Progenitor cell of endocrine pancreas (in vitro differentiated cells): ENCODE measurements around the gene CKS1B. TPM values are rescaled to one million over a fixed set of nuclear protein-coding genes. Genes with fewer than 3 reads are reported as not detected.

Experiments used
- DNase-seq: peaks from one replicate; pipeline ENCODE4 v3.0.0; 2021; ENCODE audit warnings: low spot score; ENCODE audit not compliant: unreplicated experiment
- H3K27ac Mint-ChIP-seq: 2 replicates; pipeline ENCODE4 v1.8.0; 2021; ENCODE audit warnings: mild to moderate bottlenecking, moderate library complexity, mixed read lengths
- H3K27me3 Mint-ChIP-seq: 2 replicates; pipeline ENCODE4 v1.8.0; 2021; ENCODE audit warnings: mixed read lengths
- H3K36me3 Mint-ChIP-seq: 2 replicates; pipeline ENCODE4 v1.8.0; 2022; ENCODE audit warnings: mixed read lengths; ENCODE audit not compliant: insufficient read depth
- H3K4me1 Mint-ChIP-seq: 2 replicates; pipeline ENCODE4 v1.8.0; 2021; ENCODE audit warnings: low read depth, mixed read lengths
- H3K4me3 Mint-ChIP-seq: 2 replicates; pipeline ENCODE4 v1.8.0; 2021; ENCODE audit warnings: low read depth, mild to moderate bottlenecking, moderate library complexity, mixed read lengths
- H3K9me3 Mint-ChIP-seq: 2 replicates; pipeline ENCODE4 v1.8.0; 2021; ENCODE audit warnings: low read depth, mixed read lengths
- total RNA-seq: library from RNA; stranded (reverse); gene quantifications from 2 replicates; pipeline ENCODE4 v1.2.1, GENCODE V29; 2021
- TF ChIP-seq, protein P1 (sequence below): fragments of 200-600 bp; sonication (generic); IDR thresholded peaks from one replicate; pipeline ENCODE4 v1.5.0; 2021; ENCODE audit warnings: antibody characterized with exemption, mild to moderate bottlenecking; ENCODE audit not compliant: unreplicated experiment

Gene CKS1B
- total RNA-seq, 1 donor from 2014 or later: 78.7 TPM

DNA sequence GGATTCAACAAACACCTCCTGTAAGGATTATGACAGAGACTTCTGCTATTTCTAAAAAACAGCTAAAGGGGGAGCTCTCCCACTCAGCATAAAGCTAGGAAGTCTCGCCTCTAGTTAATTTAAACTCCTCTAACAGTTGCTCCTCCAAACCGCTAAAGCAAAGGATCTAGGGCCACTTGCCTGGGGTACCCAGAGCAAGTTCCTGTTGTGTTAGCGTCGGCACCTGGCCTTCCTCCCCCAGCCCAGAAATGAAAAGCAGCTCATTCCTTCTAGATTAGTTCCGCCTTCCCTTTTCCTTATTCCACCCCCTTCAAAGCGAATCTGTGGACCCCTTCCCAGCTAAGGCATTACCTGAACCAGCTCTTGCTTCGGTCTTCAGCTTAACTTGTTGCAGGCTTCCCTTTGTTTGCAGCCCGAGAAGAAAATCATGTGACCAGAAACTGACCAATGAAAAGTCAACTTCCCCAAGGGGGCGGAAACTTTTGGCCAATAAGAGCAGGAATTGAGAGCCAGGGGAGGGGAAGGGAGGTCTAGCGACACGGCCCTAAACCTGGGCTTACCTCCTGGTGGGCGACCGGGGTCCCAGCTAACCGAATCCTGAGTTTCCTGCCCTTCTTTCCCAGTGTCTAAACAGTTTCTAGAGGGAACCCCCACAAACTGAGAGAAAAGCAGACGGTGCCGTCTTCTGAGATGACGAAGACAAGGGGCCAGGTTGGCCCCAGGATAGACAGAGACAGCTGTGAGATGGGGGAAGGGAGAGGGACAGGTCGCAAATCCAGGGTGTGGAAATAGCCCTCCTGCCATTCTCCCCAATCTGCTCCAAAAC lies 18.6 kb upstream of the CKS1B start, which contains the start of gene PBXIP1:
Gene PBXIP1, minus strand, starts transcription at position 382 of the 826 bp plus-strand sequence. CDS start 2,378 bp downstream, outside the sequence.
- Mint-ChIP-seq H3K4me3 (peak within 1 kb of the TSS; percentile 84), H3K4me1 (peaks cover 43% of the 10 kb centered on the region), H3K27me3 (no peaks in the 10 kb centered on the region), H3K9me3 (no peaks in the 10 kb centered on the region), H3K36me3 (no peaks in the 10 kb centered on the region), H3K27ac (peak within 1 kb of the TSS; percentile 98)
- peak; percentile 79 for DNase-seq
- TF ChIP-seq, protein P1, sequence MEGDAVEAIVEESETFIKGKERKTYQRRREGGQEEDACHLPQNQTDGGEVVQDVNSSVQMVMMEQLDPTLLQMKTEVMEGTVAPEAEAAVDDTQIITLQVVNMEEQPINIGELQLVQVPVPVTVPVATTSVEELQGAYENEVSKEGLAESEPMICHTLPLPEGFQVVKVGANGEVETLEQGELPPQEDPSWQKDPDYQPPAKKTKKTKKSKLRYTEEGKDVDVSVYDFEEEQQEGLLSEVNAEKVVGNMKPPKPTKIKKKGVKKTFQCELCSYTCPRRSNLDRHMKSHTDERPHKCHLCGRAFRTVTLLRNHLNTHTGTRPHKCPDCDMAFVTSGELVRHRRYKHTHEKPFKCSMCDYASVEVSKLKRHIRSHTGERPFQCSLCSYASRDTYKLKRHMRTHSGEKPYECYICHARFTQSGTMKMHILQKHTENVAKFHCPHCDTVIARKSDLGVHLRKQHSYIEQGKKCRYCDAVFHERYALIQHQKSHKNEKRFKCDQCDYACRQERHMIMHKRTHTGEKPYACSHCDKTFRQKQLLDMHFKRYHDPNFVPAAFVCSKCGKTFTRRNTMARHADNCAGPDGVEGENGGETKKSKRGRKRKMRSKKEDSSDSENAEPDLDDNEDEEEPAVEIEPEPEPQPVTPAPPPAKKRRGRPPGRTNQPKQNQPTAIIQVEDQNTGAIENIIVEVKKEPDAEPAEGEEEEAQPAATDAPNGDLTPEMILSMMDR: peak; percentile 41

DNA sequence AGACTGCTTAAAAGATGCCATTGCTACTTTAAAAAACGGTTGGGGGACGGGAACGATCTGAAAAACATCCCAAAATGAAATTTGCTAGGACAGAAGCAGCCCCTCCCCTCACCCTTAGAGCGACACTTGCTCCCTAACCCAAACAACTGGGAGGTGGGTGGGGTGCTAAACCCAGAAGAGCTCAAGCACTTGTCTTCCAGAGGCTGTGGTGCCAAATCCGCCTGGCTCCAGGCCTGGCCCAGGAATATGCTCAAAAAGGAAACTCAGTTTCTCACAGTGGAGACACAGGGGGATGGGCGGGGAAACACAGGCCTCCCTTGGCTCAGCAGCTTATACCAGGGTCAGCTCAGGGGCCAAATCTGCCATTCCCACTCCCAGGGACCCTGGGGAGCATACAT lies 17.9 kb upstream of the CKS1B start:
- Mint-ChIP-seq H3K27me3 (no peaks in the 10 kb centered on the region), H3K36me3 (no peaks in the 10 kb centered on the region), H3K27ac (peak overlapping the region; percentile 98), H3K9me3 (no peaks in the 10 kb centered on the region), H3K4me1 (peaks cover 45% of the 10 kb centered on the region), H3K4me3 (peak overlapping the region; percentile 84)
- DNase-seq: no peak
- TF ChIP-seq, protein P1: no peak

DNA sequence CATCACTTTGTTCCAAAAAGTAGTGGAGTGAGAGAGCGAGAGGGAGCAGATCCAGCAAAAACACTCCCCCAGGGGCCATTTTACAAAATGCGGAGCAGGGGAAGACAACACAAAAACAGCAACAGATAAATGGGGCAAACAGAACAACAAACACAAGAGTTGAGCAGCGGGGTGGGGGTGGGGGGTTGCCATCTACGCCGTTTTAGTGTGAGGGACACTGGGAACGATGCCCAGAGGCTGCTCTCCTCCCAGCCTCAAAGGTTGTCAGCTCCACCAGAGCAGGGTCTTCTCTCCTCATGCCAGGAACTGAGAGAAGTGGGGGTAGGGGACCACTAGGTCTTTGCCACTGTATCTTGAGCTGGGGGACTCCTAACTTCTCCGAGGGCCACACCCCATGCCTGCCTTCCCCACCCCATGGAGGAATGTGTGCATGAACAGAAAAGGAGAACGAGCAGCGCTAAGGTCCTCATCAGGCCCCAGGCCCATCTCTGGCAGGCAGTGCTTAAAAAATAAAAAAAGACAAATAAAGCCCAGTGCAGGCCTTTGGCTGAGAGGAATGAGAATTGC lies 17.3 kb upstream of the CKS1B start:
- Mint-ChIP-seq H3K27ac (peak overlapping the region; percentile 98), H3K4me1 (peaks cover 45% of the 10 kb centered on the region), H3K27me3 (no peaks in the 10 kb centered on the region), H3K36me3 (no peaks in the 10 kb centered on the region), H3K4me3 (peak overlapping the region; percentile 11), H3K9me3 (no peaks in the 10 kb centered on the region)
- DNase-seq: no peak
- TF ChIP-seq, protein P1: no peak

DNA sequence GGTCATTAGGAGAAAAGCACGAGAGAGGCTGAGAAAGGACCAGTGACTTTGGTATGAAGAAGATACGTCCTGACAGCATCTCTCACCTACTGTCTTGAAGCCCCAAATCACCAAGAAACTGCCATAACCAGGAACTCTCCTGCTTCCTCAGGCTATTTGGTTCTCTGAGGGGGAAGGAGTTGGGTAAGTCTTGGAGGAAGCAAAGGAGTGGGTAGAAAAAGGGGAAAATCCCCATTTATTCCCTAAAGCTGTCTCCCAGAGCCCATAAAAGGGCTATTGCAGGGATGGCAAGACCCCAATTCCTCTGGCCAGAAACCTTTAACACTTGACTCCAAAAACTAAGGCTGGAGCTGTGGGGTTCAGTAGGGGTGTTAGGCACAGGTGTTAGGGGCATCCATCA lies 16.4 kb upstream of the CKS1B start:
- no peak overlapping the region for H3K27ac Mint-ChIP-seq
- no peak overlapping the region for H3K4me3 Mint-ChIP-seq
- H3K4me1 Mint-ChIP-seq: peaks cover 46% of the 10 kb centered on the region
- H3K36me3 Mint-ChIP-seq: no peaks in the 10 kb centered on the region
- no peaks in the 10 kb centered on the region for H3K9me3 Mint-ChIP-seq
- TF ChIP-seq, protein P1: no peak
- DNase-seq: no peak
- no peaks in the 10 kb centered on the region for H3K27me3 Mint-ChIP-seq

DNA sequence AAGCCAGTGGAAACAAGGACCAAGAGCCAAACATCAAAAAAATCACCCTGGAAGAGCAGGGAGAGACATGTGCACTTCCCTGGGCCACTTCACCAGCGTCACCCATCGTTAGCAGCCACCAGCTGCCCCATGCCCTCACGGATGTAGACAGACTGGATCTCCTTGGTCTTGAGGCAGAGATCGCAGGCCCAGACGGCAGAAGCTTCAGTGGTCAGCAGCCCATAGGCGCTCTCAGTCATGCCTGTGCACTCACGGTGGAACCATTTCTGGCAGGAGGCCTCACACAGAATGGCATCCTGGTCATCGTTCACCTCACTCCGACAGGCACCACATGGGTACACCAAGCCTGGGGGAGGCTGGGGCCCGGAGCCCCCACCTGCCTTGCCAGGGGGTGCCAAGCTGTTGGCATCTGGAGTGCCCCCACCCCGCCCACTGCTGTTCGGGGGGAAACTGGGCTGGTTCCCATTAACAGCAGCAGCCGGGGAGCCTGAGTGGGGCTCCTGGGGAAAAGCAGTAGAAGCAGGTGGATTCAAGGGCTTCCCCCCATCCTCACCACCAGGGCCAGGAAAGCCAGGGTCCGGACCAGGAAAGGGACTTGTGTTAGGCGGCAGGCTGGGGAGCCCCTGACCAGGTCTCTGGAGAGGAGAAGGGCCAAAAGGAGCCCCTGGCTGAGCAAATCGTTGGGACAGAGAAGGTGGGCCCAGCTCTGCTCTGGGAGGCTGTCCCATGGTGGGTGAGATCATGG lies 15.6 kb upstream of the CKS1B start:
- H3K27me3 Mint-ChIP-seq: no peaks in the 10 kb centered on the region
- peaks cover 2% of the 10 kb centered on the region for H3K36me3 Mint-ChIP-seq
- H3K27ac Mint-ChIP-seq: no peak overlapping the region
- TF ChIP-seq, protein P1: no peak
- no peaks in the 10 kb centered on the region for H3K9me3 Mint-ChIP-seq
- DNase-seq: no peak
- peak overlapping the region; percentile 16 for H3K4me3 Mint-ChIP-seq
- peaks cover 41% of the 10 kb centered on the region for H3K4me1 Mint-ChIP-seq
